GM10847 (cell line): ENCODE data around the gene HMCN1.

Experiments
- POLR2A ChIP-seq: IDR thresholded peaks from 2 replicates; pipeline ENCODE4 v1.6.1; 2011; ENCODE audit not compliant: insufficient read length; ENCODE audit errors: extremely low read depth

The HMCN1 gene

DNA sequence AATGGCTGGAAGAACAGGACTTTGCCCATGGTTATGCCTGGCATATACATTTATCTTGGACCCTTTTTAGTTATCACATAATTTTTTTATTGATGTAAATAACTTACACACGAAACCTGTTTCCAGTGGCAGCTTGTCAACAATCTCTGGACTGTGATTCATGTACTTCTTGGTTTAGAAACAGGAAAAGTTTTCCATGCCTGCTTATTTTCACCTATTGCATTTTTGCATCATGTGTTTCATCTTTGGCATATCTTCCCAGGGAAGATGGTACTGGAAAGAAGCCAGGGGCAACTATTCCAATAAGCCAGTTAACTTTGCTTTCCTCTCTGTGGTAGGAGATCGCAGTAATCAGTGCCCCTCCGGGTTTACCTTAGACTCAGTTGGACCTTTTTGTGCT lies 430.6 kb downstream of the HMCN1 start:
- no peak for TF ChIP-seq POLR2A

DNA sequence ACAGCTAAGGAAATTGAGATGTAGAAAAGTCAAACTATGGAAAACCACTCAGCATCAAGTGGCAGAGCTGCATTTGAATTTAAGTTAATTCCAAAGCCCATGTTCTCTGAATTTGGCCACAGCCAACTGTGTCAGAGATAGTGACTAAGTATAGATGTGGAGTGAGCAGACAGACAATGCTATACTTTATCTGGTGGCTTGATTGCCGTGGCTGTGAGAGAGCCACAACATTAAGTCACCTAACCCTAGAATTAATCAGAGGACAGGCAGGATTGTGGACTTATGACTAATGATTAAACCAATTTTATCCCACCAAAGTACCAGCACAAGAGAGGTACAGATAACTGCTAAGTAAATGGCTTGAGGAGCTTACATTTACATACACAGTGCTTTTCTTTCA lies 431.1 kb downstream of the HMCN1 start:
- no peak for TF ChIP-seq POLR2A

DNA sequence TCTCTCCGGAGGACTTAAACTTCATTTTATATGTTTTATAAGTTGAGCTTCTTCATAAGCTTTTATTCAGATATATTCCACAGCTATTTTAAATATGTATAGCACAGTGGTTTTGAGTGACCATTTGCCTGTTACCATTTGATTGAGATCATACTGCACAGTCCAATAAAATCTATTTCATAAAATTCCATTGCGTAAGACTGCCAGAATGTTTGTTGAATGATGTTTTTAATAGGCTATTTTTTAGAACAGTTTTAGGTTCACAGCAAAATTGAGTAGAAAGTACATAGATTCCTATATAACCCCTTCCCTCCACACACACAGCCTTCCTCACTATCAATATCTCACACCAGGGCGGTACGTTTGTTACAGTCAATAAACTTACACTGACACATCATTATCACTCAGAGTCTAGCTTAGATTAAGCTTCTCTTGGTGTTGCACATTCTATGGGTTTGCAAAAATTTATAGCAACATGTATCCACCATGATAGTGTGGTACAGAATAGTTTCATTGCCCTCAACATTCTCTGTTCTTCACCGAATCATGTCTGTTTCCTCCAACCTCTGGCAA lies 433.0 kb downstream of the HMCN1 start:
- no peak for TF ChIP-seq POLR2A

DNA sequence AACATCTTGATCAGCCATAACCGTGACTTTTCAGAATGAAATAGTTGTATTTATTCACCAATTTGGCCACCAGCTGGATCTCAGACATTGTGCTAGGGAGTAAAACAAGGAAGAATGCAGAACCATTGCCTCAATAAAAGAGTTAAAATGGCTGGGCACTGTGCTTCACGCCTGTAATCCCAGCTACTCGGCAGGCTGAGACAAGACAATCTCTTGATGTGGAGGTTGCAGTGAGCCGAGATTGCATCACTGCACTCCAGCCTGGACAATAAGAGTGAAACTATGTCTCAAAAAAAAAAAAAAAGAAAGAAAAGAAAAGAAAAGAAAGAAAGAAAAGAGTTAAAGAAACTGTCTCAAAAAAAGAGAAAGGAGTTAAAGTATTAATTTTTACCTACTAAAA lies 441.4 kb downstream of the HMCN1 start:
- no peak for TF ChIP-seq POLR2A

DNA sequence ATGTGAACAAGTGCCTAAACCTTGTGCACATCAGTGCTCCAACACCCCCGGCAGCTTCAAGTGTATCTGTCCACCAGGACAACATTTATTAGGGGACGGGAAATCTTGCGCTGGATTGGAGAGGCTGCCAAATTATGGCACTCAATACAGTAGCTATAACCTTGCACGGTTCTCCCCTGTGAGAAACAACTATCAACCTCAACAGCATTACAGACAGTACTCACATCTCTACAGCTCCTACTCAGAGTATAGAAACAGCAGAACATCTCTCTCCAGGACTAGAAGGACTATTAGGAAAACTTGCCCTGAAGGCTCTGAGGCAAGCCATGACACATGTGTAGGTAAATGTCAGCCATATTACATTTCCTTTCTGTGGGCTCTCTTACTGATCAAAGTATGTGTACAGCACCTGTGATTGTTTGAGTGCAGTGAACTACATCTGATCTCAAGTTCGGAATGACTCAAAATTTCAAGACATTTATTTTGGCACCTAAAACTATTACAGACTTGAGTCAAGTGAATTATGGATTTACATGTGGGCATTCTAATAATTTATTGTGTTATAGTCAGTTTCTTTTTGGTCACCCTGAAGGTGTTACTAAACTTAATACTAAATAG lies 444.3 kb downstream of the HMCN1 start:
- TF ChIP-seq POLR2A, result no peak

DNA sequence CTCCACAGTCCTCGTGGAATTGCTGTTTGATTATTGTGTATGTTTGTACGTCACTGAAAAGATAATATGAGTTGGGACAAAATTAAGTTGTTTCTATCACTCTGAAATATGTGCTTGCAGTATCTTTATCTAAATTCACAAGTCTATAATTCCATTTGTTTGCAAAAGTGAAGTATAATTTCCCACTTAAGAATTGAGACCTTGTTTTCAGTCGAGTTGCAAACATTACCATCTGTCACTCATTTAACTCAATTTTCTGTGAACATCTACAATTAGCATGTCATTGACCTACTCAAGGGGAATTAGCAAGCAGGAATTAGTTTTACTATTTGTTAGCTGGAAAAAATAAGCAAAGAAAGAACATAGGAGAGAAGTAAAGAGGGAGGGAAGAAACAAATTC lies 445.0 kb downstream of the HMCN1 start:
- no peak for TF ChIP-seq POLR2A

DNA sequence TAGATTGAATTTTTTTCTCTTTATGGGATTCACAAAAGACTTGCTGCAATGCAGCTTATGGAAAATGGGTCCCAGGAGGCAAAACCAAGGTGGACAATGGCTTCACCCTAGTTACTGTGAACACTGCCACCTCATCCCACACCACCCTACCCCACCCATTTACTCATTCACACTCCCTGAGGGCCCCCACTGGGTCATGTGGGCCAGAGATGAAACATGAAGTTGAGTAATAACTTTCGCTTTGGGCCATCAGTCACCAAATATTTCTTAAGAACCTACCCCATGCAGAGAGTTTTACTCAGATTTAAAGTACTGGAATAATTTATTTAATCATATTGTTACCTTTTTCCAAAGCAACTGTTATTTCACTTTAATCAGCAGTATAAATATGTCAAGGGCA lies 449.0 kb downstream of the HMCN1 start:
- TF ChIP-seq POLR2A, result no peak

DNA sequence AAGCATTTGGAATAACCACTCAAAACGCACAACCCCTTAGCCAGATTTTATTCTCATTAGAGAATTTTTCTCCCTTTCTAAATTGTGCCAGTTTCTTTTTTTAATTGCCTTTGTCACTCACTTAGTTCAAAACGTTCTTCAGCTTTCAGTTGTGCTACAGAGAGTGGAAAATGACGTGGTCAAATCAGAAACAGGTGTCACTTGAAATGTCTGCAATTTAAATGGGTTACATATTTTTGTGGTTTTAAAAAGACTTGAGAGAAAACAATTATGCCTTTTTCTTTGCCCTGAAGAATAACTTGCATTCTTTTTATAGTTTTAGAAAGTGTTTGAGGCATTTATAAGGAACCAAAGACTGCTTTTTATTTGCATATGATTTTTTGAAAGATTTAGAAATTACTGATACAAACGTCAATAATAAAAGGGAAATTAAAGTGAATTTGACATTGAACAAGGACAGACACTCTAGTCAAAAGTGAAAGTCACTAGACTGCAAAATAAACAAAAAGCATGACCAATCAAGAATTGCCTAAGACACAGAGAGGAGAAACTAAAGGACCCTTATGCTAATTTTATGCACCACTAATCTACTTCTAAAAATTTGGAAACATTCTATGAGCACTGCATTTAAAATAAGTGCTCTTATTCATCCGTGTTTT lies 449.9 kb downstream of the HMCN1 start:
- TF ChIP-seq POLR2A, result no peak

DNA sequence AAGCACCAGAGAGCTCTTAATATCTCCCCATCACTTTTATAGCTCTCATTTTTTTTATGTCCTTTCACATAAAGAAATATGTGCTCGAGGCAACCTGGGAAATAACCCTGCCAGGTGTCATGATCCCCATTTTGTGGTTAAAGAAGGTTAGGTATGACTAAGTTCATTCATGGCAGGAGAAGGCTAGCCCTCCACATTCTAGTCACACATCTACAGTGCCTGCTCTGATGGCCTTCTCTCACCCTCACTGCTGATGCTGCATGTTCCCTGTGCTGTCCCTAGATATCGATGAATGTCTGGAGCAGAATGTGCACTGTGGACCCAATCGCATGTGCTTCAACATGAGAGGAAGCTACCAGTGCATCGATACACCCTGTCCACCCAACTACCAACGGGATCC lies 453.4 kb downstream of the HMCN1 start:
- no peak for TF ChIP-seq POLR2A

DNA sequence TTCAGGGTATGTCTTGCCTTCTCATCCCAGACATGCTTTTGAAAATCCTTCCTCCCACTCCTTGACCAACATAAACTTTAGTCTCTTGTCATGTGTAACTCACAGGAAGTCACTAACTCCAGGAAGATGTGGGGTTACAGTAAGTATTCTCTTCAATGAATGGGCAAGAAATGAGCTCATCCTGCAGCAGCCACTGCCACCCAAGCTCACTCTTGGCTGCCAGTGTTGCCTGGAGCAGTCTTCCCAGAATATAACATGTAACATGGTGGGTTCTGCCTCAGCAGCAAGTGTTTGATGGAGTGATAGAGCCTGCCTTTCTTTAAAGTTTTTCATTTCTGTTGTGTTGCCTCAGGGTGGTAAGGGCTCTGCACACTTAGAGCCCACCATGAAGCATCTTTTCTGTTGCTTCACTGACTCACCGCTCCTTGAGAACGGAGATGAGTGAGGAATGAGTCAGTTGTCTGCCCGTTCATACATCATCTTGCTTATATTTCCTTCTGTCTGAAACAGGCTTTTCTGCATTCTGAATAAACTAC lies 453.9 kb downstream of the HMCN1 start:
- TF ChIP-seq POLR2A, result no peak

DNA sequence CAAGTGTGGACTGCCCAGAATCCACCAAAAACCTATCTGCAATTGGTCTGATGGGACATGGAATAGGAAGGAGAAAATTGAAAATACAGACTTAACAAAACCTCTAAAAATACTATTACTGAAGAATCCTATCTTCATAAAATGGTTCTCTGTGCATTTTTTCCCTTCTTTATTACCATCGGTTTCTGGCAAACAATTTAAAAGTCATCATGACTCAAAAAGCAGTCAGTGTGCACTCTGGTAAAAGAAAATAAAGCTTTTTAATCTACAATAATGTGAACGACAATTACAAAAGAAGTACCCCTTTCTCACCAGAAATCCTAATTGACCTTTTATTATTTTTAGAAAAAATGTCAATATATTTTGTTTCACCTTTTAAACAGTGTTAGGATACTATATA lies 454.5 kb downstream of the HMCN1 start:
- TF ChIP-seq POLR2A, result no peak

DNA sequence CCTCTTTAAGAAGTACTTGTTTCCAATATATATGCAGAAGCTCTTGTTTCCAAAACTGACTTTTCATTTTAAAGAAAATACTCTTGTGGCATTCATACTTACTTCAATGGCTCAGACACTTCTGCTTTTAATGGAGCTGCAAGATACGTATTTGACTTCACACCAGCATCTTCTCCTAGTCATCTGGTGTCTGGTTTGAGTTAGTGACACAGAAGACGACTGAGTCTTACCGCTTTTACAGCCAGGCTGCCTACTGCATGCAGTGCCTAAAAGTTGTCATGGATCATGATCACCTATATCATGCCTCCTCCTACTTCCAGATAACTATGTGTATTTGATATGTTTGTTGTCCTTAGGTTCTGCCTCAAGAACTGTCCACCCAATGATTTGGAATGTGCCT lies 455.0 kb downstream of the HMCN1 start:
- no peak for TF ChIP-seq POLR2A

DNA sequence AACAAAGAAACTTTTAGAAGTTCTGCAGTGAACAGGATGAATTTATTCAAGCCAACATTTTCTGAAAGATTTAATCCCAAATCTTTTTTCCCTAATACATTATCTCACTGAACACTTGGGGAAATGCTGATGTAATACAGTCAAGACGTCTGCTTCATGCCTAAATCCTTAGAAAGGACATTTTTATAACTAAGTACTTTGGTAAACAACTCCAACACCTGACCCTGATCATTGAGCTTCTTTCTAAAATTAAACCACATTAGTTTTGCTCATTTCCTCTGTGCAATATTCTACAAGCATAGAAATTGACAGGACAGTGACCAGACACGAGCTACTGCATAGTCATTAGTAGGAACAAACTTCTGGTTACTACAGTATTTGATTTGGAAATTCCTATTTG lies 457.3 kb downstream of the HMCN1 start:
- TF ChIP-seq POLR2A, result no peak

DNA sequence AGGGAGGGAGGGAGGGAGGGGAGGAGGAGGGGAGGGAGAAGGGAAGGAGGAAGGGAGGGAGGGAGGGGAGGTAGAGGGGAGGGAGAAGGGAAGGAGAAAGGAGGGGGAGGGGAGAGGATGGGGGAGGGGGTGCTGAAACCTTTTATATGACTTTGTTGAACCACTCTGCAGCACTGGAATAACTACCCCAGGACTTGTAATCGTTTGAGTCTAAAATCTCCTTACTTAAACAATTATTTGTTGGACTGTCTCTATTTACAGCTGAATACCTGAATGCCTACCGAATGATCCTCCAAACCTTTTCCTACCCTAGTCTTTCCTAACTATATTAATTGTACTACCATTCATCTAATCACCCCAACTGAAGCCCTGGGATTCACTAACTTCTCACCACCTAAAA lies 459.0 kb downstream of the HMCN1 start:
- no peak for TF ChIP-seq POLR2A

DNA sequence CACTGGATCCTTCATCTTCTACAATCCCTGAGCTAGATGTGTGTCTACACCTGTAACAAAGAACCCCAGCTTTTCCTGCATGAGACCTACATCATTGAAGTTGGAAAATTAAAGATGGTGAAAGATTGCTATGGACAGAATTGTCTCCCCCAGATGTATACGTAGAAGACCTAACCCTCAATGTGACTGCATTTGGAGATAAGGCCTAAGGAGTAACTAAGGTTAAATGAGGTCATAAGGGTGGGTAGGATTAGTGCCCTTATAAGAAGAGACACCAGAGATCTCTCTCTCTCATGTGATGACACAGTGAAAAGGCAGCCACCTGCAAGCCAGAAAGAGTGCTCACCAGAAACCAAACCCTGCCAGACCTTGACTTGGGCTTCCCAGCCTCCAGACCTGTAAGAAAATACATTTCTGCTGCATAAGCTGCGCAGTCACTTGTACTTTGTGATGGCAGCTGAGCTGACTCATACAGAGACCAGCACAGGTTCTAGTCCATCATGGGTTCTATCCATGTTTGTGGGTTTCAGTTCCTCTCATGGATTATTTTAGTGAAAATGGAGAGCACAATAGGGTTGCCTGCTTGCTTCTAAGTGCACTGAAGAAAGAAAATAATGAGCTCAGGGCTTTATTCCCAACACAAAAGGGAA lies 460.0 kb downstream of the HMCN1 start:
- no peak for TF ChIP-seq POLR2A

DNA sequence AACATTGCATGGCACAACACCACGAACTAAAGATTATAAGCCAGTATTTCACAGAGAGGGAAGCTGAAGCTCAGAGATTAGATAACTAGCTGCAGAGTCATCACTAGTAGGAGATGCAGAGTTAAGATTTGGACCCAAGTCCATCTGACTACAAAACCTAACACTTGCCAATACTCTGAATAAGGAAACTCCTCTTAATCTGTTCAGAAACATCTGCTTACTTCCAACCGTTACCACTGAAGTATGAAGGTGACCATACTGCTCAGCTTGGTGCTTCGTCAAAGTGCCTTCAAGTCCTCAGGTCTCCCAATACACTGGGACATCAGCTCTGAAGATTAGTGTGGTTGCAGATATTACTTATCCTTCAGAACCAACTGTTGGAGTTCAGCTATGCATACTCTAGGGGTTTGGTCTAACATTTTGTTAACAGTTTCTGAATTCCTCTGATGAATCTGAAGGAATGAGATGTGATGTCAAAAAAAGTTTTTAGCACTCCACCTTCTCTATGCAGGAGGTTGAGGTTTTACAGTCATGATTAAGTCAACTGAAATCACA lies 461.3 kb downstream of the HMCN1 start:
- TF ChIP-seq POLR2A, result no peak
